HG02943 (cell line): ENCODE measurements around the gene SF3B3.
A peak's percentile ranks its signal among the peaks of the same experiment; 100 is the strongest.

Experiments used
- ATAC-seq: cut with Tn5 transposase; IDR thresholded peaks from one replicate; pipeline ENCODE4 v1.9.1; 2021; ENCODE audit warnings: mild to moderate bottlenecking, low read depth, moderate library complexity; ENCODE audit not compliant: unreplicated experiment

Gene SF3B3

DNA sequence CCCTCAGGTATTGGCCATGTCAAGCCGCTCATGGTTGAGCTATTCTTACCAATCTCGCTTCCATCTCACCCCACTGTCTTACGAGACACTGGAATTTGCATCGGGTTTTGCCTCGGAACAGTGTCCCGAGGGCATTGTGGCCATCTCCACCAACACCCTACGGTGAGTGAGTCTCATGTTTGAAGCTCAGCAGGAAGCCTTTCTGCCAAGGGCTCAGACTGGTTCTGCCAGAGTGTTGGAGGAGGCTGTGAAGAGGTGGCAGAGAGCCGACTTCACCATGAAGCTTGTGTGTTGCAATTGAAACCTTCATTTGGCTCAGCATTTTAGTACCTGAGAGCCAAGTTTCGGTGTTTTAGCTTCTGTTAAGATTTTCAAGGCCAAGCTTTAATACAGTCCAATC, 38.0 kb downstream of the SF3B3 start:
- no peak for ATAC-seq

DNA sequence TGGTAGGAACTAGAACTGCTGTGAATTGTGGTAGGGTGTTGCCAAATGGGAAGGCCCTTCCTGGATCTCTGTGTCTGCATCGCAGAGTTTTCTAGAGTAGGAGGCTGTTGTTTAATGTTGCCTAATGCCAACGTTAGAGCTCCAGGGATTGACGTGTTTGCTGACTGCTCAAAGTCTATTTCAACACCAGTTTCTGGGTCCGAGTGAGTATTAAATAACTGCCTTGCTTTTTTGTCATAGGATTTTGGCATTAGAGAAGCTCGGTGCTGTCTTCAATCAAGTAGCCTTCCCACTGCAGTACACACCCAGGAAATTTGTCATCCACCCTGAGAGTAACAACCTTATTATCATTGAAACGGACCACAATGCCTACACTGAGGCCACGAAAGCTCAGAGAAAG, 40.0 kb downstream of the SF3B3 start:
- no peak for ATAC-seq

DNA sequence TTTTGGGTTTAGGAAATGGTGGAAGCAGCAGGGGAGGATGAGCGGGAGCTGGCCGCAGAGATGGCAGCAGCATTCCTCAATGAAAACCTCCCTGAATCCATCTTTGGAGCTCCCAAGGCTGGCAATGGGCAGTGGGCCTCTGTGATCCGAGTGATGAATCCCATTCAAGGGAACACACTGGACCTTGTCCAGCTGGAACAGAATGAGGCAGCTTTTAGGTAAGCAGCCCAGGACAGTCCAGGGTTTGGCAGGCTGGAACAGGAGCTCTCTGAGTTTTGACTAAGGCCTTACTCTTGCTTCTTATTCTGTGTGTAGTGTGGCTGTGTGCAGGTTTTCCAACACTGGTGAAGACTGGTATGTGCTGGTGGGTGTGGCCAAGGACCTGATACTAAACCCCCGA, 41.4 kb downstream of the SF3B3 start:
- ATAC-seq = no peak

DNA sequence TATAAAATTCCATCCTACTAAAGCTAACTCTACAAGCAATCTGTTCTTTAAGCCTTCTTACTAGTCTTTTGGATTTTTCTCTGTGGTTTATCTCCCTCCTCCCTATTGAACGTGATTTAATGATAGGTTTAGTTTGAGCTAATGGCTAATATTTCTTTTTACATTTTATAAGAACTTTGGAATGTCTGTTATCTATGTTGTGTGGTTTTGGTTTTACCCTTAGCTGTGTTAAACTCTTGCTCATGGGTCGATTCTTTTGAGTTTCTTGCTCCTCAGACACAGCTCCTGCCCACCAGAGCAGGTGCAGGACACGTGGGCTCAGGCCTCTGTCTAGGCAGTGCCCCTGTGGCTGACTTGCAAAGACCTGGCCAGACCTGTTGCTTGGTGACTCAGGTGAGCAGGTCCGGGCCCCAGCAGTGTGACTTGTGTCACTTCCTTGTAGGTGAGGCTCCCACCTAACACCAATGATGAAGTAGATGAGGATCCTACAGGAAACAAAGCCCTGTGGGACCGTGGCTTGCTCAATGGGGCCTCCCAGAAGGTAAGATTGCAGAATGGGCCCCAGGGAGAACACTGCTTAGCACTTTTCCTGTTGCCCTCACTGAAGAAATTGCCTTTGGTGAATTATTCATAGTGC, 45.1 kb downstream of the SF3B3 start:
- ATAC-seq = no peak

DNA sequence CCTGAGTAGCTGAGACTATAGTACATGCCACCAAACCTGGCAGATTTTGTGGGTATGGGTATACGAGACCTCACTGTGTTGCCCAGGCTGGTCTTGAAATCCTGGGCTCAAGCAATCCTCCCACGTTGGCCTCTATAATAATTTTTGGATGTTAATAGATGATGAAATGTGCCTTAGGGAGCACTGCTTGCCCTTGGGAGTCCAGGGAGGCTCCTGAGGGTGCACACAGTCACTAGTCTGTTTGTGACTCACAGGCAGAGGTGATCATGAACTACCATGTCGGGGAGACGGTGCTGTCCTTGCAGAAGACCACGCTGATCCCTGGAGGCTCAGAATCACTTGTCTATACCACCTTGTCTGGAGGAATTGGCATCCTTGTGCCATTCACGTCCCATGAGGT, 46.1 kb downstream of the SF3B3 start:
- ATAC-seq = no peak

DNA sequence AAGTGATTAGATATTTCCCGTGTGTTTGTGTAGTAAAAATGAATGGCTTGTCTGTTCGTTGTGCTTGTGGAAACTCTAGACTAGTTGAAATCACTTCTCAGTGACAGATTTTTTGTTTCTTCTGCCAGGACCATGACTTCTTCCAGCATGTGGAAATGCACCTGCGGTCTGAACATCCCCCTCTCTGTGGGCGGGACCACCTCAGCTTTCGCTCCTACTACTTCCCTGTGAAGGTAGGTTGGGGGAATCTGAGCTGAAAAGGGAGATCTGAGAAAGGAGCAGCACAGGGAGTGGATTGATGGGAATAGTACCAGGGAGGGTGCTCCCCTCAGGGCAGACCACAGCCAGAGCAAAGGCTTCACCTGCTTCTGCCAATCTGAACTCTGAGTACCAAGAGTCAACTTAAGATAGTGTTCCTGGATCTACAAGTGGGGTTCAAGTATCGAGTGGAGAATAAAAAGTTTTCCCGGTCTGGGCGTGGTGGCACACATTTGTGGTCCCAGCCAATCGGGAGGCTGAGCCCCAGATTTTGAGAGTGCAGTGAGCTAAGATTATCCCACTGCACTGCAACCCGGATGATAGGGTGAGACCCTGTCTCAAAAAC, 47.5 kb downstream of the SF3B3 start:
- ATAC-seq = no peak

DNA sequence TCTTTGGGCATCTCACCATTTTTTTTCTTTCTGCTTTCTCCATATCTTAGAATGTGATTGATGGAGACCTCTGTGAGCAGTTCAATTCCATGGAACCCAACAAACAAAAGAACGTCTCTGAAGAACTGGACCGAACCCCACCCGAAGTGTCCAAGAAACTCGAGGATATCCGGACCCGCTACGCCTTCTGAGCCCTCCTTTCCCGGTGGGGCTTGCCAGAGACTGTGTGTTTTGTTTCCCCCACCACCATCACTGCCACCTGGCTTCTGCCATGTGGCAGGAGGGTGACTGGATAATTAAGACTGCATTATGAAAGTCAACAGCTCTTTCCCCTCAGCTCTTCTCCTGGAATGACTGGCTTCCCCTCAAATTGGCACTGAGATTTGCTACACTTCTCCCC, 48.0 kb downstream of the SF3B3 start:
- no peak for ATAC-seq

DNA sequence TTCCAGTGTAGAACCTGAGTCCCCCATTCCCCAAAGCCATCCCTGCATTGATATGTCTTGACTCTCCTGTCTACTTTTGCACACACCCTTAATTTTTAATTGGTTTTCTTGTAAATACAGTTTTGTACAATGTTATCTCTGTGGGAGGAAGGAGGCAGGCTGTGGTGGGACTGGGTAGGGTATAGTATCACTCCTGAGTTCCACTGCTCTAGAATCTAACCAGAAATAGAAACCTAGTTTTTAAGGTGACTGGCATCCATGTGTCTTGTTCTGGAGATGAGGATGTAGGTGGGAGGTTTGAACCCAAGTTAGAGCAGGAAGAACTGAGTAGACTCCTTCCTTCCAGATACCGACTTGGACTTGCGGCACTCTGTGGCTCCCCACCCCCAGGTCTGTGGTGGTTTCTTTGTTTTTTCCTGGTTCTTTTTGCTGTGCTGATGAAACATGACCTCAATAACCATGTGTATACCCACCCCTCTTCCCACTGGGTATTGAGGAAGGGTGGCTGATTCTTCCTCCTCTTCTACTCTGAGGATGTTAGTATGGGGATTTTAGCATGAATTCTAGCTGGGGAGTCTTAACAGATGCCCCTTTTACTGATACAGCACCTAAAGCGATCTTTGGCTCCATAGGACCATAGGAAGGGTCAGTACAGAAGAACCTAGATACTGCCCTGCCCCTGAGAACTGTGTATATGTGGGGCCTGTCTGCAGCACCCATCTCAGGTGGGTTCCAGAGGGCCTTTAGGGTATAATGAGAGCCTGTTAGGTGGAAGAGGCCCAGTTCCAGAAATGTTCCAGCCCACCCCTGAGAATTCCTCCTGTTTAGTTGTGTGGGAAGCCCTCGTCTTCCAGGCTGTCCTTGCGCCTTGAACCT, 48.7 kb downstream of the SF3B3 start:
- ATAC-seq = no peak

DNA sequence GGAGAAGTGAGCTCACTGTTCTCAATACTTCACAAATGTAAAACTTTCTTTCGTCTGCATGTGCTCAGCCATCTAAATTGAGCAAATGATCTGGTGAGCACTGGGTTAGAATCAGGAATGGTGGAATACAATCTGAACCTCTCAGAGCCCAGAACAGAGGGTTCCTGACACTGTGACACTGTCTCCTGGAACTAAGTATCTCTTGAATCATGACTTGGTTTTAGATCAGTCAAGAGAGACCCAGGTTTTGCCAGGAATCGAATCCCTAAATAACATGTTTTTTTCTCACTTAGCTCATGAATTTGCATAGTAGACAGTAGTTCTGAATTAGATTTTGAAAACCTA, 49.3 kb downstream of the SF3B3 start:
- ATAC-seq = no peak

DNA sequence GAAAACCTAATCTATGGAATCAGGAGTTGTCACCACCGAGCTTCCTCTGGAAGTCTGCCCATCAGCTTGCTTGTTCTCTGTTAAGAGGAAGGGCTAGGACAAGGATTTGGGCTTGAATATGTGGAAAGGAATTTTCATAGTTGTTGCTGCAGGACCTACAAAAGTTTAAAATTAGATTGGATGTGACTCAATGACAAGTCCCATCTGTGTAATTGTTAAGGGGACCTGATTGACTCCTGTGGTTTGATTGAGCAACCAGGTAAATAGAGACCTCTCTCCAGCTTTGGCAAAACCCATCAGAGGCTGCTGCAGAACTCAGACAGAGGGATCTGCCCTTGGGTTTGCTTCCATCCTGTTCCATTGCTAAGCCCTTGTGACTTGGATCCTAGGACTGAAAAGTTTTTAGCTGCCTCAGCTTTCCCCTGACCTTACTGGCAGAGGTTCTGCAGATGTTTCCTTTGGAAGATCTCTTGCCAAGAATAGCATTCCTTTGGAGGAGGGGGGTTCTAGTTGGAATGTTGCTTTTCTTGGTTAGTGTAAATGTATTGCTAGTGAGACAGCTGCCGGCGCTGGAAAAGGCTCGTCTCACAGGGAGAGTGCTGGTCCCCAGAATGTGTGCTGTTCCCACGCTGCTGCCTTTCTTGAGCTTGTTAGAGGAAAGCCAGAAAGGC, 50.0 kb downstream of the SF3B3 start:
- ATAC-seq = no peak

DNA sequence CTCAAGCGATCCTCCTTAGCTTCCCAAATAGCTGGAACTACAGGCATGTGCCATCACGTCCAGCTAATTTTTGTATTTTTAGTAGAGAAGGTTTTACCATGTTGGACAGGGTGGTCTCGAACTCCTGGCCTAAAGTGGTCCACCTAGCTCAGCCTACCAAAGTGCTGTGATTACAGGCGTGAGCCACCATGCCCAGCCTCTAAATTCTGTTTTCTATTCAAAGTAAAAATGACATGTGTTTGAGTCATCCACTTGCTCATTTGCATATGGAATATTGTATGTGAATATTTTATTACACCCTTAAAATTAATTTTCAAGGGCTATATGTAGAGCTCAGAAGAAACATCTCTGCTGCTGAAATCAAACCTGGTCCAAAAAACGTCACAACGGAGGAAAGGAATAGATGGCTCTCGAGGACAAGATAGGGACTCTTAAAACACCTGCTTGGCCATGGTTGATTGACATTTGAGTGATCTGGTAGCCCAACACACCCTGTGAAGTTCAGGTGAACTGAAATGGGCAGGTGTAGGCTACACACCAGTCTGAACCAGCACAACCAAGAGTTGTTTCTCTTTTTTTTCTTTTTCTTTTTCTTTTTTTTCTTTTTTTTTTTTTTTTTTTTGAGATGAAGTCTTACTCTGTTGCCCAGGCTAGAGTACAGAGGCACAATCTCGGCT, 51.1 kb downstream of the SF3B3 start:
- no peak for ATAC-seq

DNA sequence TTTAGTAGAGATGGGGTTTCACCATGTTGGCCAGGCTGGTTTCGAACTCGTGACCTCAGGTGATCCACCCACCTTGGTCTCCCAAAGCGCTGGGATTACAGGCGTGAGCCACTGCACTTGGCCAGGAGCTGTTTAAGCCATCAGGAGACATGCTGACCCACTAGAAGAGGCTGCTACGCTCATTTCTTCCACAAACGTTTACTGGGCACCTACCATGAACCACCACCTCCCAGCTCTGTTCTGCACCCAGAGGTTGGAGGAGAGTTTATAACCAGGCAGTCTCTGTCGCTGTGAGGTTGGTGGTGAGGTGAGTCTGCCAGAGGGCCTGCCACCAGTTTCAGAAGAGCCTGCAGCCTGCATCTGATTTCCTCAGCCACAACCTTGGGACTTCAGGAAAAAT, 51.8 kb downstream of the SF3B3 start:
- ATAC-seq = no peak

DNA sequence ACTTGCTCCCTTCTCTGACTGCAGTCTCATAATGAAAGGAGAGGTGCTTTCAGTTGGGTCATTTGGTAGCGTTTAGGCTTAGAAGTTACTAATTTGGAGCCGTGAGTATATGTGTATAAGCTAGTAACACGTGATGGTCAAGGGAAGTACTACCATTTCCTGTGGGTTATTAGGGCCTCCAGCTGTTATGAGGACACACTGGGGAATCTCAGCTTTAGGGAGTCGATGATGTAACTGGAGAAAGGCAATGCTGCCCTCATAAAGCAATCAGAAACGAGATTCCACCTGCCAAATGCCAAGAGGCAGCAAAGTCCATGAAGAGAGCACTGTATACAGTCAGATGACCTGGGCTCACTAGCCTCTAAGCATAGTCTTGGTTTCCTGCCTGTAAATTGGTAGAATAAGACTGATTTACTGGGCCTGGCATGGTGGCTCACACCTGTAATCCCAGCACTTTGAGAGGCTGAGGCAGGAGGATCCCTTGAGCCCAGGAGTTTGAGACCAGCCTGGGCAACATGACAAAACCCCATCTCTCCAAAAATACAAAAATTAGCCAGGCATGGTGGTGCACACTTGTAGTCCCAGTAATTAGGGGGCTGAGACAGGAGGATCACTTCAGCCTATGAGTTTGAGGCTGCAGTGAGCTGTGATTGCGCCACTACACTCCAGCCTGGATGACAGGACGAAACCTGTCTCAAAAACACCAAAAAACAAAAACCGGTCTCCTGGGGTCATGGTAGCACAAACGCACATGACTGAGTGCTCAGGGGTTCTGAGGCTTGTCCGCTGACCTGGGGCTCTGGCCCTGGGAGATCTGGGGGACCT, 53.0 kb downstream of the SF3B3 start:
- ATAC-seq = peak; percentile 79

DNA sequence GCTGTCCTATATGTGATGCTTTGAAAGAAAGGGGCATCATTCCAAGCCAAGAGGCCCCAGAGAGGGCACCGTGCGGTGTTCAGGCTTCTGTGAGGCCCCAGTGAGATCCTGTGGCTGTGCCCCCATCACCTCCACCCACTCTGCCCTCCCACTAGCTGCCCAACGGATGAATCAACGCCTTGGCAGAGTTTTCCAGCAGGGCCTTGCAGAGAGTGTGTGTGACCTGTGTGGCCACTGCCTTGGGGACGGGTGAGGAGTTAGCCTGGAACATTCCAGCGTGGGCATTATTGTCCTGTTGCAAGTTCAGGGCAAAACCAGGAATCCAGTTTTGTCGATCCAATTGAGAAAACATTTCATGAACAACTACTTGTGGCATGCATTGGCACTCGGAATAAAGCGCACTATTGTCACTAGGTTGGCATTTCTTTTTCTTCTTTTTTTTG, 53.7 kb downstream of the SF3B3 start:
- ATAC-seq = no peak

DNA sequence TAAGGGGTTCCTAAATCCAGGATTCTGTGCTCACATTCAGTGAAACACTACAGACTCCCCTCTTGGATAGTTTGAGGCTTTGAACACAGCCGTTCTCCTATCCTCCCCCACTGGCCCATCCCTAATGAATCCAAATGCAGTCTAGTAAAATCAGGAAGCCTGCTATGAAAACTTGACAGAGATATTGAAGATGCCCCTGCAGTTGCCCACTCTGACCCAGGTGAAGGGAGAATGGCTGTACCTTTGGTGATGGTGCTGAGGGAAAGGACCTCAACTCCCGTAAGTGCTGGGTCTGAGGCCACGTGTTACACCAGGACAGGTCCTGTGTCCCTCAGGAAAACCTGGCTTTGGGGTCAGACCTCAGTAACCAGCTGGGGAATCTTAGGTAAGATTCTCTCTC, 54.4 kb downstream of the SF3B3 start:
- ATAC-seq = no peak

DNA sequence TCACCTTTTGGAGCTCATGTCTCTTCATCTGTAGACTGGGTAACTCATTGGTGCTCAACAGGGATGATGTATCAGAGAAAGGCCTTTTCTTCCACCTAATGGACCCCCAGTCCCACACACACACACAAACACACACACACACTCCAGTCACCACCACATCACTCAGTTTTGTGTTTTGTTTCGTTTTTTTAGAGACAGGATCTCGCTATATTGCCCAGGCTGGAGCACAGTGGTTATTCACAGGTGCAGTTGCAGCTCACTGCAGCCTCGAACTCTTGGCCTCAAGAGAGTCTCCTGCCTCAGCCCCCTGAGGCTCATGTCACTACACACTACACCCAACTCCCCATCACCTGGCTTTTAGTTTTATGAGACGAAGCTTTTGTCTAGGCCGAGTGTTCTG, 55.6 kb downstream of the SF3B3 start:
- ATAC-seq = no peak

DNA sequence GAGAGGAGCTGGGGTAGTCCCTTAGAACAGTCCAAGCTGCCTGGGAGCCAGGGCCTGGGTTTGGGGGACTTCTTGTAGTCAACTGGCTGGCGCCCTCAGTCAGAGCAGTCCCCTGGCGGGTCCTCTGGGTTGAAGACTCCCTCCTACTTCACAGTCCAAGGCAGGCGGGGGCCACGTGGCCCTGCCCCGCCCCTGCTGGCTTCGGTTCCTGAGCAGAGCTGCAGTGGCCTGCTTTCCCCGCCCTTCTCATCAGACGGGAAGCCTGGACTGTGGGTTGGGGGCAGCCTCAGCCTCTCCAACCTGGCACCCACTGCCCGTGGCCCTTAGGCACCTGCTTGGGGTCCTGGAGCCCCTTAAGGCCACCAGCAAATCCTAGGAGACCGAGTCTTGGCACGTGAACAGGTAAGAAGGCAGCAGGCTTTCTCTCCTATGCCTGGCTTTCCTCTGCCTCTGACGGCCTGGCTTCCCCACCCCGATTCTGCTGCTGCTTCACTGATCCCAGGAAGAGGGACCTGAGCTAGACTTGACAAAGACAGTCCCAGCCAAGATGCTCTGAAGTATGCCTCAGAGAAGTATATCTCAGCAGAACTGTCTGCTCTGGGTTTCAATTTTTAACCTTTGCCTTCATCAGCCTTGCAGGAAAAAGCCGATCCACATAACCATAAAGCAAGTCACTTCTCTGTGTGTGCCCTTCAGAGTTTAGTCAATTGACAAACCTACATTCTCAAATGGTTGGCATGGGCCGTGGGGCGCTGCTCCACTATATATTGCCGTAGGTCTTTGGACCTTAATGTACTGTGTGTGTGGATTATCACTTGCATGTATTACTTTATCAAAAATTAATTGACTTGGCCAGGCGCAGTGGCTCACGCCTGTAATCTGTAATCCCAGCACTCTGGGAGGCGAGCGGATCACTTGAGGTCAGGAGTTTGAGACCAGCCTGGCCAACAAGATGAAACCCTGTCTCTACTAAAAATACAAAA, 56.3 kb downstream of the SF3B3 start:
- ATAC-seq = no peak

DNA sequence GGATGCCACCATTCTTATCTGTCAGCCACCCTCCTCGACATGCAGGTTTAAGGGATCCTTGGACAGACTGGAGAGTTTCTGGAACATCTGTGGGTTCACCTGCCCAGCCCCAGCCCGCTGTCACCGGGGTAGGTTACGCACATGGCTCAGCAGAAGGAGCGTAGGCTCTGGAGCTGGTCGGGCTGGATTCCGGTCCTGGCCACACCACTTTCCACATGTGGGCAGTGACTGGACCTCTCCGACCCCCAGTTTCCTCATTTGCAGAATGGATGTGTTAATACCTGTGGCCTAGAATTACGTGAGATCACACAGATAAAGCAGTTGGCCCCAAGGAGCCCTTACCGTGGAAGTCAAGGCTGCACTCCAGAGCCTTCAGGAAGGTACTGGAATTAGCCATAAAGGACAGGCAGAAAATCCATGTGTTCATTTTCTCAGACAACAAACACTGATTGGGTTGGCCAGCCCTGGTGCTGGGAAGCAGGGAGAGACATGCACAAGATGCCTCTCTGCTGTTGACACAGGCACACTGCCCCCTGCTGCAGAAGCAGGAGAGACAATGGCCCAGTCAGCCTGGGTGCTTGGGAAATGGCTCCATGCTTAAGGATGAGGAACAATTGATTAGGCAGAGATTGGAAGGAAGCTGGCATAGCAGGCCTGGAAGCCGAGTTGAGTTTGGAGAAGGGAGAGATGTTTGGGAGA, 58.8 kb downstream of the SF3B3 start:
- no peak for ATAC-seq
